Sigmoid colon (tissue), 7 donors: ENCODE measurements around the gene CFAP99. TPM values are rescaled to one million over a fixed set of nuclear protein-coding genes. Genes with fewer than 3 reads are reported as not detected.

ENCODE experiments used
- DNase-seq: peaks from one replicate; pipeline ENCODE4 v3.0.0-alpha.2; 2019
- H3K27ac ChIP-seq, 4 donors: fragments of 200-600 bp; sonication (generic); one replicate each; pipeline ENCODE4 v1.5.1; 2016 to 2019; ENCODE audit warnings: mild to moderate bottlenecking in 1 of 4
- H3K27me3 ChIP-seq, 3 donors: fragments of 200-600 bp; sonication (generic); one replicate each; pipeline ENCODE4 v1.5.1; 2019; ENCODE audit warnings: mild to moderate bottlenecking in 1 of 3
- H3K36me3 ChIP-seq, 4 donors: fragments of 200-600 bp; sonication (generic); one replicate each; pipeline ENCODE4 v1.5.1; 2016 to 2019
- H3K4me1 ChIP-seq, 4 donors: fragments of 200-600 bp; sonication (generic); one replicate each; pipeline ENCODE4 v1.5.1; 2017 to 2019
- H3K4me3 ChIP-seq, 4 donors: fragments of 200-600 bp; sonication (generic); one replicate each; pipeline ENCODE4 v1.5.1; 2017 to 2019; ENCODE audit warnings: mild to moderate bottlenecking in 2 of 4, moderate library complexity in 1 of 4
- H3K9me3 ChIP-seq, 4 donors: fragments of 200-600 bp in 3 of 4; sonication (generic) in 3 of 4; one replicate each; pipeline versions ENCODE4 v1.5.1 to v1.6.1; 2013 to 2019
- CTCF ChIP-seq, 4 experiments: fragments of 450-650 bp in 3 of 4; fragments of 200-600 bp in 1 of 4; IDR thresholded peaks; one replicate each; pipeline ENCODE4 v1.5.1; 2016 to 2019; ENCODE audit warnings: antibody characterized with exemption in 4 of 4, mild to moderate bottlenecking in 3 of 4, moderate library complexity in 2 of 4
- EP300 ChIP-seq, 4 donors: sonication (generic); formaldehyde crosslinking; IDR thresholded peaks; one replicate each; pipeline ENCODE4 v1.6.1; 2017; ENCODE audit warnings: antibody characterized with exemption in 4 of 4
- POLR2A ChIP-seq, 2 donors: fragments of 450-650 bp; IDR thresholded peaks; one replicate each; pipeline ENCODE4 v1.6.1; 2016; ENCODE audit warnings: antibody characterized with exemption in 2 of 2, mild to moderate bottlenecking in 2 of 2, moderate library complexity in 2 of 2
- POLR2AphosphoS5 ChIP-seq, 4 donors: sonication (generic); formaldehyde crosslinking; IDR thresholded peaks; one replicate each; pipeline ENCODE4 v1.6.1; 2017; ENCODE audit warnings: antibody characterized with exemption in 4 of 4
- WGBS, 2 donors: extraction: QIAGEN DNeasy Blood & Tissue Kit; methylation state at CpG; one replicate each; pipeline ENCODE4 v1.1.7; 2013; 5-methylcytosine and 5-hydroxymethylcytosine counted together
- intact Hi-C: fragments of 100-400 bp; cut with DNase I; formaldehyde crosslinking; loops from one replicate; pipeline ENCODE4 v1.15.1; 2023
- polyA plus RNA-seq, 3 donors: library from polyadenylated mRNA; stranded (reverse); fragments of 200-250 nt; gene quantifications; one replicate each; pipeline ENCODE4 v1.2.3, GENCODE V29; 2013
- total RNA-seq, 4 donors: library from RNA; depleted of rRNA; stranded (reverse); fragments of >200 nt; gene quantifications; one replicate each; pipeline ENCODE4 v1.1.0, GENCODE V29; 2016
- donor health status: healthy with polysubstance abuse.
- donor health status: Bipolar disorder and iron deficiency.
- donor health status: healthy.

Gene CFAP99
- total and polyA plus RNA-seq, 7 donors: 0.58 TPM; not detected in 6

DNA sequence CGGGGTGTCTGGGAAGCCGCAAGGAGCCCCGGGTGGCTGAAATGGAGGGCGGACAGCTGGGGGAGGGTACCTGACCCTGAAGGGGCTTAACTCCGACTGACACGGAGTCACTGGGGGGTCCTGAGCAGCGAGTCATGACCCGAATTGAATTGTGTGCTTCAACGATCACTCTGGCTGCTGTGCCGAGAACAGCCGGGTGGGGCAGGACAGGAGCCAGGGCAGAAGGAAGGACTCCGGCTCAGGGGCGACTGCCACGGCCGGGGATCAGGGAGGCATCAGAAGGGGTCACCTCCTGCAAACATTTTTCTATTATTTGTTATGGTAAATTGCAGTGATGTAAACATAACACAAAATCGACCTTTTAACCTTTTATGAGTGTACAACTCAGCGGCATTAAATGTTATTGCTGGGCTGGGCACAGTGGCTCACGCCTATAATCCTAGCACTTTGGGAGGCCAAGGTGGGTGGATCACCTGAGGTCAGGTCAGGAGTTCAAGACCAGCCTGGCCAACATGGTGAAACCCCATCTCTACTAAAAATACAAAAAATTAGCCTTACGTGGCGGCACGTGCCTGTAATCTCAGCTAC, 21.9 kb upstream of the CFAP99 start:
- Histone ChIP-seq H3K36me3 (no peaks in the 10 kb centered on the region), H3K9me3 (no peaks in the 10 kb centered on the region), H3K4me3 (no peak overlapping the region), H3K27ac (no peak overlapping the region), H3K4me1 (peaks cover 0 to 6% (median 5%) of the 10 kb centered on the region in 4 donors), H3K27me3 (peaks cover 0 to 22% (median 0%) of the 10 kb centered on the region in 3 donors)
- DNase-seq: no peak
- intact Hi-C loops: no loop called here
- no peak for TF ChIP-seq POLR2AphosphoS5 (IDR thresholded peaks at IDR 0.05)
- TF ChIP-seq POLR2A (IDR thresholded peaks at IDR 0.05): no peak
- TF ChIP-seq CTCF (IDR thresholded peaks at IDR 0.05): no peak
- TF ChIP-seq EP300 (IDR thresholded peaks at IDR 0.05): no peak
- whole genome bisulfite sequencing, 2 donors: 37 to 64% methylated on average over 21 of the region's 21 CpGs

- H3K27ac ChIP-seq: no peak overlapping the region
- DNase-seq: no peak
- WGBS, 2 donors: 79 to 83% methylated on average over 20 of the region's 20 CpGs
- no peak overlapping the region for H3K4me3 ChIP-seq
- intact Hi-C loops: no loop called here
- H3K4me1 ChIP-seq: peaks cover 0 to 15% (median 14%) of the 10 kb centered on the region in 4 donors
- H3K36me3 ChIP-seq: no peaks in the 10 kb centered on the region
- H3K9me3 ChIP-seq: no peaks in the 10 kb centered on the region
- peaks cover 0 to 18% (median 0%) of the 10 kb centered on the region in 3 donors for H3K27me3 ChIP-seq
- no peak for TF ChIP-seq POLR2AphosphoS5 (IDR thresholded peaks at IDR 0.05)
- no peak for TF ChIP-seq EP300 (IDR thresholded peaks at IDR 0.05)
- no peak for TF ChIP-seq POLR2A (IDR thresholded peaks at IDR 0.05)
- no peak for TF ChIP-seq CTCF (IDR thresholded peaks at IDR 0.05)
Observed at GRCh38 chr4:2397596-2398379, 21.0 kb upstream of the CFAP99 start.

GRCh38 chr4:2399216-2399615, 19.5 kb upstream of the CFAP99 start:
- no peak for TF ChIP-seq CTCF (IDR thresholded peaks at IDR 0.05)
- TF ChIP-seq POLR2A (IDR thresholded peaks at IDR 0.05): no peak
- TF ChIP-seq EP300 (IDR thresholded peaks at IDR 0.05): no peak
- no peak for TF ChIP-seq POLR2AphosphoS5 (IDR thresholded peaks at IDR 0.05)
- intact Hi-C loops: no loop called here
- H3K36me3 ChIP-seq: no peaks in the 10 kb centered on the region

DNA sequence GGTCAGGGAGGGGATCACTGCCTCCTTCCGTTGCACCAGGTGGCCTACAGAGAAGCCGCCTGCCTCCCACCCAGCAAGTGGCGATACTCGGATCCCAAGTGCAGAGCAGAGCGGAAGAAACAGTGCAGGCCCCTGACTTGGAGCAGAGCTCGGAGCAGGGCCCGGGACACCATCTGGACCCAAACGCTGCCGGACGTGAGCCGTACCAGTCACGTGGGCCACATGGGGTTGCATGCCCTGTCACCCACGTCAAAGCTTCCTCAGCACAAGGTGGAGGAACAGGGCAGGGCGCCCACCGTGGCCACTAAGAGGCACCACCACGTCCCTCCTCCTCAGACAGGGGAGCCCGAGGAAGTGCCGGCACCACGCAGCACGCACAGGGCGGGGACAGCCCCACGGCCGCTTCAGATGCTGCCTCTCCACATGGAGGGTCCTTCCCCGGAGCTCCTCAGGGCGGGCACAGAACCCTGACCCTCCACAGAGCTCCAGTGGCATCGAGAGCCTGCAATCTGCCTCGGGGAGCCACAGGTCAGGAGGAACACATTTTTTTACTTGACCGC, 19.0 kb upstream of the CFAP99 start:
- peaks cover 0 to 19% (median 15%) of the 10 kb centered on the region in 4 donors for H3K4me1 ChIP-seq
- intact Hi-C loops: no loop called here
- H3K27ac ChIP-seq: no peak overlapping the region
- no peaks in the 10 kb centered on the region for H3K36me3 ChIP-seq
- WGBS, 2 donors: 81 to 82% methylated on average over 28 of the region's 28 CpGs
- TF ChIP-seq POLR2AphosphoS5 (IDR thresholded peaks at IDR 0.05) (no peak), POLR2A (IDR thresholded peaks at IDR 0.05) (no peak), CTCF (IDR thresholded peaks at IDR 0.05) (no peak), EP300 (IDR thresholded peaks at IDR 0.05) (no peak)
- no peaks in the 10 kb centered on the region for H3K9me3 ChIP-seq
- no peak overlapping the region for H3K4me3 ChIP-seq
- no peak for DNase-seq
- H3K27me3 ChIP-seq: peaks cover 0 to 8% (median 0%) of the 10 kb centered on the region in 3 donors

More at GRCh38 chr4:2399216-2399615, 19.5 kb upstream of the CFAP99 start:
- Histone ChIP-seq H3K4me1 (peaks cover 0 to 19% (median 15%) of the 10 kb centered on the region in 4 donors), H3K9me3 (no peaks in the 10 kb centered on the region), H3K4me3 (no peak overlapping the region), H3K27ac (no peak overlapping the region), H3K27me3 (peaks cover 0 to 13% (median 0%) of the 10 kb centered on the region in 3 donors)
- no peak for DNase-seq
- WGBS, 2 donors: 72 to 88% methylated on average over 10 of the region's 10 CpGs
